Measurements from ENCODE around the gene TMEM151B. TPM values are rescaled to one million over a fixed set of nuclear protein-coding genes. Genes with fewer than 3 reads are reported as not detected.
A peak's percentile ranks its signal among the peaks of the same experiment; 100 is the strongest.

The TMEM151B gene
- total and polyA plus RNA-seq, 9 of the 15 experiments (the other 6 are each of a cell fraction or from before 2014, with no cell fraction given) = not detected

- Histone ChIP-seq H3K27me3 (ENCODE audit: control insufficient read depth in 2 of 2, insufficient read depth in 2 of 2, low read length in 2 of 2) (peaks cover 7 to 9% of the 10 kb centered on the region in 2 experiments; a peak in 4 of 5 replicates), H3K4me1 (replicated peaks in 1 of 2; ENCODE audit: control insufficient read depth in 2 of 2, insufficient read depth in 2 of 2, low read length in 2 of 2) (no peaks in the 10 kb centered on the region), H3K27ac (ENCODE audit: extremely low read depth, low read depth, low read length) (no peak overlapping the region), H3K79me2 (ENCODE audit: control insufficient read depth, insufficient read depth, low read length) (no peaks in the 10 kb centered on the region), H3K9ac (ENCODE audit: insufficient read depth in 1 of 2, low read depth in 2 of 2, low read length in 2 of 2) (no peak overlapping the region), H4K20me1 (replicated peaks; ENCODE audit: control insufficient read depth, insufficient read depth, low read length) (no peaks in the 10 kb centered on the region), H3K9me3 (replicated peaks; ENCODE audit: control insufficient read depth, insufficient read depth, low read depth, low read length) (0 out of 2 replicates have a peak, but pooled peaks cover 2% of the 10 kb centered on the region), H2AFZ (ENCODE audit: low read depth, low read length) (no peak overlapping the region), H3K36me3 (ENCODE audit: control insufficient read depth, insufficient read depth, low read length) (no peaks in the 10 kb centered on the region), H3K9me1 (ENCODE audit: control insufficient read depth, insufficient read depth, low read length) (no peaks in the 10 kb centered on the region), H3K4me2 (ENCODE audit: insufficient read depth, low read length) (no peak overlapping the region), H3K4me3 (no peak overlapping the region)
- intact Hi-C loops (cut with micrococcal nuclease) = no loop called here
- BruUV-seq (replicated peaks) = no TSS peak
- 0% methylated on average over 1 of the region's 1 CpG for WGBS (ENCODE audit: insufficient coverage, low coverage, missing lambda C conversion rate)
- POLR2A ChIA-PET = interaction anchor here (1.0 kb wide), 1 partner anchor 12 kb away, joined by 4 read pairs; no protein-coding TSS in a partner anchor
- DNase-seq (ENCODE audit: extremely low read depth in 1 of 4, low spot score in 3 of 4) = no peak
- ATAC-seq = 0 out of 3 replicates have a peak, but pooled peaks have one; percentile 25
- in situ Hi-C loops (cut with MboI) = no loop called here
- CTCF ChIA-PET (ENCODE audit: low intra/inter-chr PET ratio) = no interaction called here
- TF ChIP-seq ZNF584 (CRISPR knock-in tag; IDR thresholded peaks at IDR 0.05; ENCODE audit: low read depth) (no peak), PCBP2 (IDR thresholded peaks at IDR 0.05; ENCODE audit: low read depth, low read length, poor library complexity, severe bottlenecking) (no peak), SPI1 (IDR thresholded peaks at IDR 0.05; ENCODE audit: borderline replicate concordance, low read depth, low read length) (0 out of 2 replicates have a peak, but pooled peaks have one; percentile 12), MAFK (IDR thresholded peaks at IDR 0.05; ENCODE audit: low read length) (no peak), SLC30A9 (CRISPR knock-in tag; IDR thresholded peaks at IDR 0.05) (no peak), KAT8 (IDR thresholded peaks at IDR 0.05; ENCODE audit: low read depth) (no peak), HNRNPK (IDR thresholded peaks at IDR 0.05; ENCODE audit: low read depth, low read length, poor library complexity, severe bottlenecking) (no peak), NR2F6 (CRISPR knock-in tag; IDR thresholded peaks at IDR 0.05) (no peak)
- no peak for FAIRE-seq
Measured at GRCh38 chr6:44356487-44356886, 86.2 kb downstream of the TMEM151B start.

MicroRNAs encoded within 50 kb of the gene (microRNA counts, 767-probe panel; counts per million panel counts)
- microRNA hsa-miR-4647 = 870 counts per million, percentile 17 among the panel's probes with 10 or more counts

Other genes with a start within 250 kb of the TMEM151B start
Only the 7 nearest of the 11 such genes appear.
- gene MYMX, start 53.5 kb upstream of the TMEM151B start, total RNA-seq (2014; rRNA removed) = not detected in 2 replicates
- not detected in 2 replicates for gene MYMX, start 53.5 kb upstream of the TMEM151B start, total RNA-seq (2014; rRNA removed; fragmentation: Illumina TruSeq; extraction: Trizol)
- not detected in 2 replicates for gene MYMX, start 53.5 kb upstream of the TMEM151B start, total RNA-seq (2015; rRNA removed; fragmentation: Illumina TruSeq; extraction: Trizol)
- not detected in 2 replicates for gene MYMX, start 53.5 kb upstream of the TMEM151B start, total RNA-seq (2021)
- 0.12 TPM in 1 of 2 replicates, not detected in the other for gene MYMX, start 53.5 kb upstream of the TMEM151B start, polyA plus RNA-seq (2011; rRNA removed)
- gene MYMX, start 53.5 kb upstream of the TMEM151B start, polyA plus RNA-seq (2014; fragmentation: Illumina TruSeq; extraction: Trizol) = not detected in 2 replicates
- gene MYMX, start 53.5 kb upstream of the TMEM151B start, polyA plus RNA-seq (2014; fragmentation: Nextera tagmentation; extraction: Ambion mirVana) = not detected
- gene MYMX, start 53.5 kb upstream of the TMEM151B start, polyA plus RNA-seq (2014; rRNA removed) = 0.12 TPM in 1 of 2 replicates, not detected in the other
- 57.7 and 89.5 TPM in 2 replicates for gene SLC29A1, start 46.9 kb upstream of the TMEM151B start, total RNA-seq (2014; rRNA removed)
- 32.8 and 35.3 TPM in 2 replicates for gene SLC29A1, start 46.9 kb upstream of the TMEM151B start, total RNA-seq (2014; rRNA removed; fragmentation: Illumina TruSeq; extraction: Trizol)
- gene SLC29A1, start 46.9 kb upstream of the TMEM151B start, total RNA-seq (2015; rRNA removed; fragmentation: Illumina TruSeq; extraction: Trizol) = 43.2 and 44.3 TPM in 2 replicates
- 103 and 107 TPM in 2 replicates for gene SLC29A1, start 46.9 kb upstream of the TMEM151B start, total RNA-seq (2021)
- 148 and 204 TPM in 2 replicates for gene SLC29A1, start 46.9 kb upstream of the TMEM151B start, polyA plus RNA-seq (2011; rRNA removed)
- gene SLC29A1, start 46.9 kb upstream of the TMEM151B start, polyA plus RNA-seq (2014; fragmentation: Illumina TruSeq; extraction: Trizol) = 136 and 170 TPM in 2 replicates
- 10 to 100 TPM; 18.9 to 42.0 TPM for gene SLC29A1, start 46.9 kb upstream of the TMEM151B start, polyA plus RNA-seq (2014; fragmentation: Nextera tagmentation; extraction: Ambion mirVana)
- 140 and 147 TPM in 2 replicates for gene SLC29A1, start 46.9 kb upstream of the TMEM151B start, polyA plus RNA-seq (2014; rRNA removed)
- gene HSP90AB1, start 23.3 kb upstream of the TMEM151B start, total RNA-seq (2014; rRNA removed) = 2,052 and 2,390 TPM in 2 replicates
- 2,633 and 2,824 TPM in 2 replicates for gene HSP90AB1, start 23.3 kb upstream of the TMEM151B start, total RNA-seq (2014; rRNA removed; fragmentation: Illumina TruSeq; extraction: Trizol)
- 2,220 and 2,262 TPM in 2 replicates for gene HSP90AB1, start 23.3 kb upstream of the TMEM151B start, total RNA-seq (2015; rRNA removed; fragmentation: Illumina TruSeq; extraction: Trizol)
- 2,162 and 2,174 TPM in 2 replicates for gene HSP90AB1, start 23.3 kb upstream of the TMEM151B start, total RNA-seq (2021)
- gene HSP90AB1, start 23.3 kb upstream of the TMEM151B start, polyA plus RNA-seq (2011; rRNA removed) = 2,356 and 2,496 TPM in 2 replicates
- gene HSP90AB1, start 23.3 kb upstream of the TMEM151B start, polyA plus RNA-seq (2014; fragmentation: Illumina TruSeq; extraction: Trizol) = 3,149 and 3,358 TPM in 2 replicates
- gene HSP90AB1, start 23.3 kb upstream of the TMEM151B start, polyA plus RNA-seq (2014; fragmentation: Nextera tagmentation; extraction: Ambion mirVana) = 1,000 to 10,000 TPM; 1,975 to 2,865 TPM
- 1,691 and 1,780 TPM in 2 replicates for gene HSP90AB1, start 23.3 kb upstream of the TMEM151B start, polyA plus RNA-seq (2014; rRNA removed)
- gene SLC35B2, start 12.9 kb upstream of the TMEM151B start, total RNA-seq (2014; rRNA removed) = 43.6 and 59.3 TPM in 2 replicates
- gene SLC35B2, start 12.9 kb upstream of the TMEM151B start, total RNA-seq (2014; rRNA removed; fragmentation: Illumina TruSeq; extraction: Trizol) = 31.1 and 38.8 TPM in 2 replicates
- gene SLC35B2, start 12.9 kb upstream of the TMEM151B start, total RNA-seq (2015; rRNA removed; fragmentation: Illumina TruSeq; extraction: Trizol) = 46.0 and 47.1 TPM in 2 replicates
- 53.1 and 54.3 TPM in 2 replicates for gene SLC35B2, start 12.9 kb upstream of the TMEM151B start, total RNA-seq (2021)
- gene SLC35B2, start 12.9 kb upstream of the TMEM151B start, polyA plus RNA-seq (2011; rRNA removed) = 50.8 and 53.9 TPM in 2 replicates
- 57.6 and 58.9 TPM in 2 replicates for gene SLC35B2, start 12.9 kb upstream of the TMEM151B start, polyA plus RNA-seq (2014; fragmentation: Illumina TruSeq; extraction: Trizol)
- gene SLC35B2, start 12.9 kb upstream of the TMEM151B start, polyA plus RNA-seq (2014; fragmentation: Nextera tagmentation; extraction: Ambion mirVana) = 10 to 100 TPM; 14.5 to 19.2 TPM
- 59.1 and 61.8 TPM in 2 replicates for gene SLC35B2, start 12.9 kb upstream of the TMEM151B start, polyA plus RNA-seq (2014; rRNA removed)
- 15.7 TPM in 2 replicates for gene NFKBIE, start 4.9 kb upstream of the TMEM151B start, total RNA-seq (2014; rRNA removed)
- gene NFKBIE, start 4.9 kb upstream of the TMEM151B start, total RNA-seq (2014; rRNA removed; fragmentation: Illumina TruSeq; extraction: Trizol) = 11.6 and 11.7 TPM in 2 replicates
- gene NFKBIE, start 4.9 kb upstream of the TMEM151B start, total RNA-seq (2015; rRNA removed; fragmentation: Illumina TruSeq; extraction: Trizol) = 14.2 and 14.6 TPM in 2 replicates
- 14.0 and 16.4 TPM in 2 replicates for gene NFKBIE, start 4.9 kb upstream of the TMEM151B start, total RNA-seq (2021)
- 11.9 and 12.3 TPM in 2 replicates for gene NFKBIE, start 4.9 kb upstream of the TMEM151B start, polyA plus RNA-seq (2011; rRNA removed)
- gene NFKBIE, start 4.9 kb upstream of the TMEM151B start, polyA plus RNA-seq (2014; fragmentation: Illumina TruSeq; extraction: Trizol) = 10.0 and 12.3 TPM in 2 replicates
- gene NFKBIE, start 4.9 kb upstream of the TMEM151B start, polyA plus RNA-seq (2014; fragmentation: Nextera tagmentation; extraction: Ambion mirVana) = 1 to 10 TPM; 2.1 to 2.9 TPM
- 10.2 and 11.6 TPM in 2 replicates for gene NFKBIE, start 4.9 kb upstream of the TMEM151B start, polyA plus RNA-seq (2014; rRNA removed)
- 30.5 and 34.6 TPM in 2 replicates for gene AARS2, start 42.9 kb downstream of the TMEM151B start, total RNA-seq (2014; rRNA removed)
- gene AARS2, start 42.9 kb downstream of the TMEM151B start, total RNA-seq (2014; rRNA removed; fragmentation: Illumina TruSeq; extraction: Trizol) = 9.3 and 12.9 TPM in 2 replicates
- 23.6 and 24.6 TPM in 2 replicates for gene AARS2, start 42.9 kb downstream of the TMEM151B start, total RNA-seq (2015; rRNA removed; fragmentation: Illumina TruSeq; extraction: Trizol)
- 31.8 and 34.0 TPM in 2 replicates for gene AARS2, start 42.9 kb downstream of the TMEM151B start, total RNA-seq (2021)
- 11.4 and 11.6 TPM in 2 replicates for gene AARS2, start 42.9 kb downstream of the TMEM151B start, polyA plus RNA-seq (2011; rRNA removed)
- gene AARS2, start 42.9 kb downstream of the TMEM151B start, polyA plus RNA-seq (2014; fragmentation: Illumina TruSeq; extraction: Trizol) = 18.3 and 23.7 TPM in 2 replicates
- gene AARS2, start 42.9 kb downstream of the TMEM151B start, polyA plus RNA-seq (2014; fragmentation: Nextera tagmentation; extraction: Ambion mirVana) = 1 to 10 TPM in 1 of 2 experiments, under 1 TPM in 1; 0.97 to 1.0 TPM
- 21.9 and 24.4 TPM in 2 replicates for gene AARS2, start 42.9 kb downstream of the TMEM151B start, polyA plus RNA-seq (2014; rRNA removed)
- not detected in 2 replicates for gene SPATS1, start 72.2 kb downstream of the TMEM151B start, total RNA-seq (2014; rRNA removed)
- gene SPATS1, start 72.2 kb downstream of the TMEM151B start, total RNA-seq (2014; rRNA removed; fragmentation: Illumina TruSeq; extraction: Trizol) = not detected in 2 replicates
- gene SPATS1, start 72.2 kb downstream of the TMEM151B start, total RNA-seq (2015; rRNA removed; fragmentation: Illumina TruSeq; extraction: Trizol) = not detected in 2 replicates
- gene SPATS1, start 72.2 kb downstream of the TMEM151B start, total RNA-seq (2021) = not detected in 2 replicates
- gene SPATS1, start 72.2 kb downstream of the TMEM151B start, polyA plus RNA-seq (2011; rRNA removed) = not detected in 2 replicates
- gene SPATS1, start 72.2 kb downstream of the TMEM151B start, polyA plus RNA-seq (2014; fragmentation: Illumina TruSeq; extraction: Trizol) = not detected in 2 replicates
- gene SPATS1, start 72.2 kb downstream of the TMEM151B start, polyA plus RNA-seq (2014; fragmentation: Nextera tagmentation; extraction: Ambion mirVana) = not detected
- gene SPATS1, start 72.2 kb downstream of the TMEM151B start, polyA plus RNA-seq (2014; rRNA removed) = not detected in 2 replicates

All from K562 (cell line).